ENCODE data around the gene MTHFD2. TPM values are rescaled to one million over a fixed set of nuclear protein-coding genes. Genes with fewer than 3 reads are reported as not detected.

The MTHFD2 gene
- total RNA-seq, 1 experiment from 2014 or later, result 118 TPM

- Histone ChIP-seq H3K4me3 (ENCODE audit: low read length) (no peak overlapping the region), H3K9ac (ENCODE audit: low read length) (no peak overlapping the region), H3K4me2 (ENCODE audit: low read length) (no peak overlapping the region), H3K9me3 (ENCODE audit: low read length) (no peaks in the 10 kb centered on the region), H2AFZ (ENCODE audit: low read length) (no peak overlapping the region), H3K9me2 (replicated peaks; ENCODE audit: low read length) (no peaks in the 10 kb centered on the region), H3K79me2 (ENCODE audit: low read length) (no peaks in the 10 kb centered on the region), H3K36me3 (ENCODE audit: low read depth, low read length) (no peaks in the 10 kb centered on the region), H3F3A (ENCODE audit: low read length, unreplicated experiment) (no peaks in the 10 kb centered on the region), H4K20me1 (ENCODE audit: low read length) (no peaks in the 10 kb centered on the region), H3K4me1 (ENCODE audit: insufficient read depth, low read length) (no peaks in the 10 kb centered on the region), H3K27me3 (ENCODE audit: low read length) (no peaks in the 10 kb centered on the region), H3K27ac (ENCODE audit: low read length) (no peak overlapping the region)
- CTCF ChIA-PET, result no interaction called here
- no peak for DNase-seq
- no TSS peak for BruUV-seq (replicated peaks)
- intact Hi-C loops (cut with micrococcal nuclease), result no loop called here
- TF ChIP-seq CTCF (conservative IDR thresholded peaks at IDR 0.05; ENCODE audit: low read depth, low read length) (no peak), EZH2phosphoT487 (IDR thresholded peaks at IDR 0.05; ENCODE audit: borderline replicate concordance, low read length) (no peak), EZH2 (IDR thresholded peaks at IDR 0.05; ENCODE audit: low read length, unreplicated experiment) (no peak)
- POLR2A ChIA-PET (ENCODE audit: unreplicated experiment), result no interaction called here
- no peak for ATAC-seq
Observed at GRCh38 chr2:74239346-74239745, 40.9 kb downstream of the MTHFD2 start.

- BruUV-seq (replicated peaks), result no TSS peak
- H3K79me2 ChIP-seq (ENCODE audit: low read length), result no peaks in the 10 kb centered on the region
- TF ChIP-seq EZH2 (IDR thresholded peaks at IDR 0.05; ENCODE audit: low read length, unreplicated experiment), result no peak
- TF ChIP-seq CTCF (conservative IDR thresholded peaks at IDR 0.05; ENCODE audit: low read depth, low read length), result no peak
- no peak for TF ChIP-seq EZH2phosphoT487 (IDR thresholded peaks at IDR 0.05; ENCODE audit: borderline replicate concordance, low read length)
- no peak overlapping the region for H3K9ac ChIP-seq (ENCODE audit: low read length)
- POLR2A ChIA-PET (ENCODE audit: unreplicated experiment), result no interaction called here
- H3K4me1 ChIP-seq (ENCODE audit: insufficient read depth, low read length), result no peaks in the 10 kb centered on the region
- H3K4me2 ChIP-seq (ENCODE audit: low read length), result no peak overlapping the region
- no peak overlapping the region for H2AFZ ChIP-seq (ENCODE audit: low read length)
- no peak overlapping the region for H3K4me3 ChIP-seq (ENCODE audit: low read length)
- no peaks in the 10 kb centered on the region for H3K9me2 ChIP-seq (replicated peaks; ENCODE audit: low read length)
- no peaks in the 10 kb centered on the region for H3K36me3 ChIP-seq (ENCODE audit: low read depth, low read length)
- no peak overlapping the region for H3K27ac ChIP-seq (ENCODE audit: low read length)
- no peak for DNase-seq
- no peaks in the 10 kb centered on the region for H4K20me1 ChIP-seq (ENCODE audit: low read length)
- no peak for ATAC-seq
- CTCF ChIA-PET, result no interaction called here
- intact Hi-C loops (cut with micrococcal nuclease), result no loop called here
- H3K27me3 ChIP-seq (ENCODE audit: low read length), result no peaks in the 10 kb centered on the region
- H3K9me3 ChIP-seq (ENCODE audit: low read length), result no peaks in the 10 kb centered on the region
- no peaks in the 10 kb centered on the region for H3F3A ChIP-seq (ENCODE audit: low read length, unreplicated experiment)
Observed at GRCh38 chr2:74242354-74243071, 44.1 kb downstream of the MTHFD2 start.

GRCh38 chr2:74244286-74244685 is 45.9 kb downstream of the MTHFD2 start:
- TF ChIP-seq CTCF (conservative IDR thresholded peaks at IDR 0.05; ENCODE audit: low read depth, low read length), result no peak
- no peak for TF ChIP-seq EZH2phosphoT487 (IDR thresholded peaks at IDR 0.05; ENCODE audit: borderline replicate concordance, low read length)
- TF ChIP-seq EZH2 (IDR thresholded peaks at IDR 0.05; ENCODE audit: low read length, unreplicated experiment), result no peak
- H3K27ac ChIP-seq (ENCODE audit: low read length), result no peak overlapping the region
- no peaks in the 10 kb centered on the region for H3K36me3 ChIP-seq (ENCODE audit: low read depth, low read length)
- no peak overlapping the region for H3K4me2 ChIP-seq (ENCODE audit: low read length)
- H4K20me1 ChIP-seq (ENCODE audit: low read length), result no peaks in the 10 kb centered on the region
- no peak overlapping the region for H3K4me3 ChIP-seq (ENCODE audit: low read length)
- no peak overlapping the region for H2AFZ ChIP-seq (ENCODE audit: low read length)
- H3K9me3 ChIP-seq (ENCODE audit: low read length), result no peaks in the 10 kb centered on the region
- H3K79me2 ChIP-seq (ENCODE audit: low read length), result no peaks in the 10 kb centered on the region
- intact Hi-C loops (cut with micrococcal nuclease), result no loop called here
- DNase-seq (no peak), ATAC-seq (no peak)
- CTCF ChIA-PET, result no interaction called here
- POLR2A ChIA-PET (ENCODE audit: unreplicated experiment), result interaction anchor here (0.6 kb wide), 1 partner anchor 418 kb away, joined by 5 read pairs; no protein-coding TSS in a partner anchor
- H3K27me3 ChIP-seq (ENCODE audit: low read length), result no peaks in the 10 kb centered on the region
- H3K9me2 ChIP-seq (replicated peaks; ENCODE audit: low read length), result no peaks in the 10 kb centered on the region
- no peaks in the 10 kb centered on the region for H3F3A ChIP-seq (ENCODE audit: low read length, unreplicated experiment)
- BruUV-seq (replicated peaks), result no TSS peak
- no peak overlapping the region for H3K9ac ChIP-seq (ENCODE audit: low read length)
- no peaks in the 10 kb centered on the region for H3K4me1 ChIP-seq (ENCODE audit: insufficient read depth, low read length)

All from PC-3 (cell line).